HCT116 (cell line): ENCODE results near the gene KLHL22. TPM values are rescaled to one million over a fixed set of nuclear protein-coding genes. Genes with fewer than 3 reads are reported as not detected.

Experiments used
- ATAC-seq: fragments of 200-7000 bp; cut with Tn5 transposase; 2 replicates; pipeline ENCODE4 v1.9.1; 2020; ENCODE audit warnings: mild to moderate bottlenecking, moderate library complexity
- BruUV-seq: library from RNA; stranded (reverse); fragments of 400-500 nt; replicated peaks from 2 replicates; lab custom pipeline; 2021; lab: Mats Ljungman, UMichigan
- CTCF ChIA-PET: fragments of 300-600 bp; sonication (Branson Sonifier 250); formaldehyde crosslinking; loops from one replicate; lab custom pipeline; 2021; ENCODE audit warnings: antibody characterized with exemption; lab: Charles Lee
- POLR2A ChIA-PET: fragments of 300-600, 350-600 bp; sonication (Branson Sonifier 250); formaldehyde crosslinking; loops from one replicate; lab custom pipeline; 2021; ENCODE audit warnings: antibody characterized with exemption; lab: Charles Lee
- RAD21 ChIA-PET, 2 experiments: fragments of 300-600 bp; sonication (Branson Sonifier 250); formaldehyde crosslinking; loops; one replicate each; lab custom pipeline; 2023; ENCODE audit warnings: low total read pairs in 2 of 2; ENCODE audit not compliant: uncharacterized antibody in 2 of 2, unreplicated experiment in 2 of 2, low non-redundant PET in 1 of 2; lab: Charles Lee
- DNase-seq: peaks from one replicate; pipeline ENCODE4 v3.0.0-alpha.2; 2010; ENCODE audit warnings: low read depth, low spot score
- H2AFZ ChIP-seq: fragments of 200-600 bp; shearing (Covaris generic), sonication (generic); 2 replicates; pipeline ENCODE4 v1.6.1; 2017; ENCODE audit warnings: low read depth, mixed run types, mixed read lengths, antibody characterized with exemption, low read length; ENCODE audit not compliant: poor library complexity, severe bottlenecking
- H3K27ac ChIP-seq: 2 replicates; pipeline ENCODE4 v1.5.1; 2012; ENCODE audit warnings: low read depth, low read length
- H3K27me3 ChIP-seq: fragments of 200-600 bp; sonication (generic); 2 replicates; pipeline ENCODE4 v1.6.1; 2016; ENCODE audit warnings: mixed run types, low read length, mixed read lengths; ENCODE audit not compliant: insufficient read depth
- H3K36me3 ChIP-seq, 2 experiments: fragments of 200-500 bp in 1 of 2; fragments of 200-600 bp in 1 of 2; sonication (Bioruptor generic) in 1 of 2; sonication (generic) in 1 of 2; 2 replicates each; pipeline versions ENCODE4 v1.5.1 to v1.6.1; 2014 to 2016; ENCODE audit warnings: low read length in 2 of 2, inconsistent platforms in 1 of 2, mixed read lengths in 1 of 2, mixed run types in 1 of 2; ENCODE audit not compliant: insufficient read depth in 2 of 2, control insufficient read depth in 1 of 2
- H3K4me1 ChIP-seq, 2 experiments: fragments of 200-600 bp in 1 of 2; sonication (generic) in 1 of 2; 2 replicates each; pipeline versions ENCODE4 v1.5.1 to v1.6.1; 2012 to 2017; ENCODE audit warnings: low read length in 2 of 2, inconsistent platforms in 1 of 2, mild to moderate bottlenecking in 1 of 2, mixed read lengths in 1 of 2, mixed run types in 1 of 2, moderate library complexity in 1 of 2; ENCODE audit not compliant: insufficient read depth in 2 of 2, control insufficient read depth in 1 of 2
- H3K4me2 ChIP-seq: fragments of 200-600 bp; sonication (generic); 2 replicates; pipeline ENCODE4 v1.6.1; 2017; ENCODE audit warnings: mixed run types, low read length, mixed read lengths
- H3K4me3 ChIP-seq, 2 experiments: fragments of 200-600 bp in 1 of 2; sonication (generic) in 1 of 2; replicated peaks in 1 of 2; 2 replicates each; pipeline ENCODE4 v1.5.1; 2011 to 2016; ENCODE audit warnings: low read length in 2 of 2, control low read depth in 1 of 2, low read depth in 1 of 2, mild to moderate bottlenecking in 1 of 2, mixed read lengths in 1 of 2, mixed run types in 1 of 2
- H3K79me2 ChIP-seq: fragments of 200-600 bp; sonication (generic); 2 replicates; pipeline ENCODE4 v1.6.1; 2017; ENCODE audit warnings: mild to moderate bottlenecking, mixed run types, low read length, moderate library complexity, mixed read lengths; ENCODE audit not compliant: insufficient read depth
- H3K9ac ChIP-seq: fragments of 200-600 bp; sonication (generic); 2 replicates; pipeline ENCODE4 v1.6.1; 2016; ENCODE audit warnings: low read length, mixed read lengths
- H3K9me2 ChIP-seq: fragments of 200-600 bp; sonication (generic), shearing (Covaris generic); 2 replicates; pipeline ENCODE4 v1.6.1; 2017; ENCODE audit warnings: mixed run types, mild to moderate bottlenecking, moderate library complexity; ENCODE audit not compliant: insufficient read depth
- H3K9me3 ChIP-seq, 2 experiments: fragments of 200-500 bp in 1 of 2; fragments of 200-600 bp in 1 of 2; sonication (Bioruptor generic) in 1 of 2; sonication (generic) in 1 of 2; 2 replicates each; pipeline ENCODE4 v1.6.1; 2014 to 2017; ENCODE audit warnings: low read length in 2 of 2, mixed read lengths in 2 of 2, inconsistent platforms in 1 of 2, low read depth in 1 of 2, mild to moderate bottlenecking in 1 of 2, mixed run types in 1 of 2, moderate library complexity in 1 of 2; ENCODE audit not compliant: control insufficient read depth in 1 of 2, insufficient read depth in 1 of 2
- H4K20me1 ChIP-seq: fragments of 200-600 bp; sonication (generic), shearing (Covaris generic); 2 replicates; pipeline ENCODE4 v1.6.1; 2017; ENCODE audit warnings: mixed run types, mild to moderate bottlenecking, moderate library complexity; ENCODE audit not compliant: insufficient read depth
- CBX3 ChIP-seq: IDR thresholded peaks from 2 replicates; pipeline ENCODE4 v1.6.1; 2012; ENCODE audit warnings: low read depth
- CEBPB ChIP-seq: IDR thresholded peaks from 2 replicates; pipeline ENCODE4 v1.6.1; 2012; ENCODE audit warnings: low read depth
- ELF1 ChIP-seq: IDR thresholded peaks from 2 replicates; pipeline ENCODE4 v1.6.1; 2012; ENCODE audit warnings: low read depth, borderline replicate concordance
- EZH2 ChIP-seq: fragments of 200-600 bp; sonication (generic); IDR thresholded peaks from 2 replicates; pipeline ENCODE4 v1.6.1; 2017; ENCODE audit warnings: antibody characterized with exemption, mixed run types
- FOSL1 ChIP-seq: IDR thresholded peaks from 2 replicates; pipeline ENCODE4 v1.6.1; 2012; ENCODE audit warnings: low read depth
- JUND ChIP-seq: IDR thresholded peaks from 2 replicates; pipeline ENCODE4 v1.6.1; 2012
- POLR2AphosphoS5 ChIP-seq: IDR thresholded peaks from 2 replicates; pipeline ENCODE4 v1.6.1; 2011; ENCODE audit warnings: mild to moderate bottlenecking, low read depth, low read length, moderate library complexity
- RAD21 ChIP-seq: IDR thresholded peaks from 2 replicates; pipeline ENCODE4 v1.6.1; 2012; ENCODE audit warnings: low read depth, mild to moderate bottlenecking
- SIN3A ChIP-seq: IDR thresholded peaks from 2 replicates; pipeline ENCODE4 v1.6.1; 2012; ENCODE audit warnings: low read depth
- SRF ChIP-seq: IDR thresholded peaks from 2 replicates; pipeline ENCODE4 v1.6.1; 2012; ENCODE audit warnings: low read depth
- TCF7L2 ChIP-seq: IDR thresholded peaks from 2 replicates; pipeline ENCODE4 v1.7.0; 2011; ENCODE audit warnings: borderline replicate concordance, inconsistent platforms; ENCODE audit not compliant: insufficient read depth, insufficient read length; ENCODE audit errors: extremely low read depth
- ZFX ChIP-seq: fragments of 450-650 bp; IDR thresholded peaks from 2 replicates; pipeline ENCODE4 v1.6.1; 2017
- intact Hi-C: fragments of 100-400 bp; cut with micrococcal nuclease; formaldehyde crosslinking; loops from 2 replicates; pipeline ENCODE4 v1.10.0; 2022
- total RNA-seq: library from RNA; stranded (reverse); gene quantifications from one replicate; pipeline ENCODE4 v1.2.1, GENCODE V29; 2021; ENCODE audit not compliant: unreplicated experiment
- TF ChIP-seq, protein P1 (sequence below), 3 experiments: fragments of 200-600 bp in 1 of 3; sonication (generic) in 1 of 3; IDR thresholded peaks in 2 of 3; conservative IDR thresholded peaks in 1 of 3; 2 replicates each; pipeline ENCODE4 v1.5.1; 2012 to 2017; ENCODE audit warnings: low read depth in 2 of 3, low read length in 2 of 3, antibody characterized with exemption in 1 of 3, borderline replicate concordance in 1 of 3, control low read depth in 1 of 3, mild to moderate bottlenecking in 1 of 3, mixed read lengths in 1 of 3, mixed run types in 1 of 3, moderate library complexity in 1 of 3; ENCODE audit not compliant: insufficient read depth in 1 of 3
- TF ChIP-seq, protein P2 (sequence below): IDR thresholded peaks from 2 replicates; pipeline ENCODE4 v1.6.1; 2012; ENCODE audit warnings: low read depth

KLHL22 gene
- total RNA-seq, 1 experiment from 2014 or later = 16.4 TPM

- no peak overlapping the region for H3K9ac ChIP-seq
- H3K27ac ChIP-seq = 0 out of 2 replicates have a peak overlapping the region, but pooled peaks have one; percentile 18
- ATAC-seq (no peak), DNase-seq (no peak)
- BruUV-seq = no TSS peak
- peaks cover 0 to 6% of the 10 kb centered on the region in 2 experiments; a peak in 1 of 4 replicates for H3K36me3 ChIP-seq
- H3K27me3 ChIP-seq = no peaks in the 10 kb centered on the region
- H4K20me1 ChIP-seq = no peaks in the 10 kb centered on the region; the same call in 1 of the 2 replicates
- ChIA-PET POLR2A (interaction anchor here (0.9 kb wide), 1 partner anchor 18 kb away, joined by 4 read pairs; no protein-coding TSS in a partner anchor), CTCF (interaction anchor here (1.1 kb wide), 1 partner anchor 52 kb away, joined by 5 read pairs; no protein-coding TSS in a partner anchor), RAD21 (no interaction called here)
- H3K9me3 ChIP-seq = no peaks in the 10 kb centered on the region
- H3K79me2 ChIP-seq = peaks cover 91% of the 10 kb centered on the region
- no peak overlapping the region for H3K4me3 ChIP-seq
- no peak overlapping the region for H2AFZ ChIP-seq
- TF ChIP-seq CEBPB = no peak
- TF ChIP-seq SRF = no peak
- TF ChIP-seq, protein P1, sequence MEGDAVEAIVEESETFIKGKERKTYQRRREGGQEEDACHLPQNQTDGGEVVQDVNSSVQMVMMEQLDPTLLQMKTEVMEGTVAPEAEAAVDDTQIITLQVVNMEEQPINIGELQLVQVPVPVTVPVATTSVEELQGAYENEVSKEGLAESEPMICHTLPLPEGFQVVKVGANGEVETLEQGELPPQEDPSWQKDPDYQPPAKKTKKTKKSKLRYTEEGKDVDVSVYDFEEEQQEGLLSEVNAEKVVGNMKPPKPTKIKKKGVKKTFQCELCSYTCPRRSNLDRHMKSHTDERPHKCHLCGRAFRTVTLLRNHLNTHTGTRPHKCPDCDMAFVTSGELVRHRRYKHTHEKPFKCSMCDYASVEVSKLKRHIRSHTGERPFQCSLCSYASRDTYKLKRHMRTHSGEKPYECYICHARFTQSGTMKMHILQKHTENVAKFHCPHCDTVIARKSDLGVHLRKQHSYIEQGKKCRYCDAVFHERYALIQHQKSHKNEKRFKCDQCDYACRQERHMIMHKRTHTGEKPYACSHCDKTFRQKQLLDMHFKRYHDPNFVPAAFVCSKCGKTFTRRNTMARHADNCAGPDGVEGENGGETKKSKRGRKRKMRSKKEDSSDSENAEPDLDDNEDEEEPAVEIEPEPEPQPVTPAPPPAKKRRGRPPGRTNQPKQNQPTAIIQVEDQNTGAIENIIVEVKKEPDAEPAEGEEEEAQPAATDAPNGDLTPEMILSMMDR (IDR thresholded peaks at IDR 0.05 in 2 of 3, conservative IDR thresholded peaks at IDR 0.05 in 1 of 3; ENCODE audit: borderline replicate concordance in 1 of 3, insufficient read depth in 1 of 3, low read depth in 2 of 3, low read length in 2 of 3) = no peak
- no peak for TF ChIP-seq ZFX
- TF ChIP-seq ELF1 = no peak
- no peak for TF ChIP-seq FOSL1
- TF ChIP-seq, protein P2, sequence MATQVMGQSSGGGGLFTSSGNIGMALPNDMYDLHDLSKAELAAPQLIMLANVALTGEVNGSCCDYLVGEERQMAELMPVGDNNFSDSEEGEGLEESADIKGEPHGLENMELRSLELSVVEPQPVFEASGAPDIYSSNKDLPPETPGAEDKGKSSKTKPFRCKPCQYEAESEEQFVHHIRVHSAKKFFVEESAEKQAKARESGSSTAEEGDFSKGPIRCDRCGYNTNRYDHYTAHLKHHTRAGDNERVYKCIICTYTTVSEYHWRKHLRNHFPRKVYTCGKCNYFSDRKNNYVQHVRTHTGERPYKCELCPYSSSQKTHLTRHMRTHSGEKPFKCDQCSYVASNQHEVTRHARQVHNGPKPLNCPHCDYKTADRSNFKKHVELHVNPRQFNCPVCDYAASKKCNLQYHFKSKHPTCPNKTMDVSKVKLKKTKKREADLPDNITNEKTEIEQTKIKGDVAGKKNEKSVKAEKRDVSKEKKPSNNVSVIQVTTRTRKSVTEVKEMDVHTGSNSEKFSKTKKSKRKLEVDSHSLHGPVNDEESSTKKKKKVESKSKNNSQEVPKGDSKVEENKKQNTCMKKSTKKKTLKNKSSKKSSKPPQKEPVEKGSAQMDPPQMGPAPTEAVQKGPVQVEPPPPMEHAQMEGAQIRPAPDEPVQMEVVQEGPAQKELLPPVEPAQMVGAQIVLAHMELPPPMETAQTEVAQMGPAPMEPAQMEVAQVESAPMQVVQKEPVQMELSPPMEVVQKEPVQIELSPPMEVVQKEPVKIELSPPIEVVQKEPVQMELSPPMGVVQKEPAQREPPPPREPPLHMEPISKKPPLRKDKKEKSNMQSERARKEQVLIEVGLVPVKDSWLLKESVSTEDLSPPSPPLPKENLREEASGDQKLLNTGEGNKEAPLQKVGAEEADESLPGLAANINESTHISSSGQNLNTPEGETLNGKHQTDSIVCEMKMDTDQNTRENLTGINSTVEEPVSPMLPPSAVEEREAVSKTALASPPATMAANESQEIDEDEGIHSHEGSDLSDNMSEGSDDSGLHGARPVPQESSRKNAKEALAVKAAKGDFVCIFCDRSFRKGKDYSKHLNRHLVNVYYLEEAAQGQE = no peak
- no peak for TF ChIP-seq TCF7L2
- TF ChIP-seq EZH2 = no peak
- no peak for TF ChIP-seq POLR2AphosphoS5
- no peak for TF ChIP-seq SIN3A
- no peak for TF ChIP-seq CBX3
- TF ChIP-seq RAD21 = no peak
- TF ChIP-seq JUND = no peak
- no peak overlapping the region for H3K4me2 ChIP-seq
- peaks cover 24 to 56% of the 10 kb centered on the region in 2 experiments for H3K4me1 ChIP-seq
- intact Hi-C loops = no loop called here
- H3K9me2 ChIP-seq = no peaks in the 10 kb centered on the region
Measured at GRCh38 chr22:20511578-20512229, 16.1 kb upstream of the KLHL22 start.
